Measurements from ENCODE around the gene ASB12.

DNA sequence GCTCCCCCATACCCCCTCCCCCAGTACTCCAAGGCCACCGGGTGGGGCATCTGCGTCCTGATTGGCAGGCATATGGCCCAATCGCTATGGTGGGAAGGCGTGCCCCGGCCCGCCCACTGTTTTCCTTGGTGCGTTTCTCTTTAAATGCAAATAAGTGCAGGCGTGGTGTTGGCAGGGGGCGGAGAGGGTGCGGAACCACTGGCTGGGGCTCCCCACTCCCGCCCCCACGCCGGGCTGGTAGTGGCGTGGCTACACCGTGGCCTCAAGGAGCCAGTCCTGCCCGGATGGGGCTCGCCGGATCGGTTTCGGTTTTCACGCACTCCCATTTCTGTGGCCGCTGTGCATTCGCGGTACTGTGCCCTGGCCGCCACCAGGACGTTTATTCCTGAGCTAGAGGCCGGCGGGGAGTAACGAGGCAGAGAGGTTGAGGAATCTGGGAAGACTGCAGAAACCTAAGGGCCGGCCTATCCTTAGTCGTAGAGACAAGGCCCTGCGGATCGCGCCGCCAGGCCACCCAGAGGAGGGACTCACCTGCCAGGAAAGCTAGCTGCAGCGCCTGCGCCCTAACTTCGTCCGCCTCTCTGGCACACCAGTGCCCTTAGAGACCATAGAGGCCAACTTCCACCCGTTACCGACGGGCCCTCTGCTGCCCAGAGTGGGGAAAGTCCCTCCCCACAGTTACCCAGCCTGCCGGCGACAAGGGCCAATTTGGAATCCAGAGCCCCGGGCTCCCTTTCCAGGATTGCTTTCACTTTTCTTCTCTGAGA is 24.5 kb downstream of the ASB12 start:
- TF ChIP-seq ZNF274 (IDR thresholded peaks at IDR 0.05; ENCODE audit: low read depth, low read length), result no peak
- no peak for TF ChIP-seq YY1 (IDR thresholded peaks at IDR 0.05; ENCODE audit: insufficient read depth, insufficient read length)
- no peak for TF ChIP-seq SUZ12 (IDR thresholded peaks at IDR 0.05; ENCODE audit: extremely low read depth, insufficient read depth, insufficient read length)

All from NT2/D1 (cell line).